ENCODE data around the gene VRK2. TPM values are rescaled to one million over a fixed set of nuclear protein-coding genes. Genes with fewer than 3 reads are reported as not detected.

Gene VRK2
- total RNA-seq, 1 donor, result 22.1 TPM

DNA sequence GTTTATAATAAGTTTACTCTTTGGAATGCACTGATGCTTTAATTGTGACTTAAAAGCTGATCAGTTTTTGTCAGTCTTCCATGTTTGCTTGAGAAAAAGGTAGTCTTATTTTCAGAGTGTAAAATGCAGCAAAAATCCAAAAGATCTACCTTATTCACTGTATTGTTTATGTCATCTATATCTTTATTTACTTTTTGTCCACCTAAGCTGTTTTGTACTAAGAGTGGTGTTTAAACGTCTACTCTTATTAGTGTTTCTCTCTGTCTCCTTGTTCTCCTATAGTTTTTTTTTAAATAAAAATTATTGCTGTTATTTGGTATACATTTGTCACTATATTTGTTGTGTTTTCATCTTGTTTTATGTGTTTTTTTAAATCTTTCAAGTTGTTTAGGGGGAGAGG is 50.4 kb downstream of the VRK2 start:
- H3K9me3 ChIP-seq (ENCODE audit: low read depth, low read length), result no peaks in the 10 kb centered on the region
- DNase-seq (ENCODE audit: insufficient read length, low spot score, missing footprints), result no peak
- no peak overlapping the region for H3K4me2 ChIP-seq (ENCODE audit: insufficient read depth, low read length)
- H3K27me3 ChIP-seq (ENCODE audit: insufficient read depth, low read length), result no peaks in the 10 kb centered on the region
- peaks cover 5% of the 10 kb centered on the region for H3K36me3 ChIP-seq (ENCODE audit: insufficient read depth, low read length)
- no peak overlapping the region for H2AFZ ChIP-seq (ENCODE audit: low read length)
- H3K27ac ChIP-seq (ENCODE audit: low read depth, low read length), result no peak overlapping the region
- no peak overlapping the region for H3K4me3 ChIP-seq (ENCODE audit: insufficient read depth, low read length)
- TF ChIP-seq, protein P1, sequence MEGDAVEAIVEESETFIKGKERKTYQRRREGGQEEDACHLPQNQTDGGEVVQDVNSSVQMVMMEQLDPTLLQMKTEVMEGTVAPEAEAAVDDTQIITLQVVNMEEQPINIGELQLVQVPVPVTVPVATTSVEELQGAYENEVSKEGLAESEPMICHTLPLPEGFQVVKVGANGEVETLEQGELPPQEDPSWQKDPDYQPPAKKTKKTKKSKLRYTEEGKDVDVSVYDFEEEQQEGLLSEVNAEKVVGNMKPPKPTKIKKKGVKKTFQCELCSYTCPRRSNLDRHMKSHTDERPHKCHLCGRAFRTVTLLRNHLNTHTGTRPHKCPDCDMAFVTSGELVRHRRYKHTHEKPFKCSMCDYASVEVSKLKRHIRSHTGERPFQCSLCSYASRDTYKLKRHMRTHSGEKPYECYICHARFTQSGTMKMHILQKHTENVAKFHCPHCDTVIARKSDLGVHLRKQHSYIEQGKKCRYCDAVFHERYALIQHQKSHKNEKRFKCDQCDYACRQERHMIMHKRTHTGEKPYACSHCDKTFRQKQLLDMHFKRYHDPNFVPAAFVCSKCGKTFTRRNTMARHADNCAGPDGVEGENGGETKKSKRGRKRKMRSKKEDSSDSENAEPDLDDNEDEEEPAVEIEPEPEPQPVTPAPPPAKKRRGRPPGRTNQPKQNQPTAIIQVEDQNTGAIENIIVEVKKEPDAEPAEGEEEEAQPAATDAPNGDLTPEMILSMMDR (IDR thresholded peaks at IDR 0.05; ENCODE audit: extremely low read depth, low read depth, low read length), result no peak
- peaks cover 3% of the 10 kb centered on the region for H3K4me1 ChIP-seq (ENCODE audit: insufficient read depth, low read length)
- H3K79me2 ChIP-seq (ENCODE audit: insufficient read depth, low read length), result peaks cover 6% of the 10 kb centered on the region
- H4K20me1 ChIP-seq (ENCODE audit: insufficient read depth, low read length), result no peaks in the 10 kb centered on the region

DNA sequence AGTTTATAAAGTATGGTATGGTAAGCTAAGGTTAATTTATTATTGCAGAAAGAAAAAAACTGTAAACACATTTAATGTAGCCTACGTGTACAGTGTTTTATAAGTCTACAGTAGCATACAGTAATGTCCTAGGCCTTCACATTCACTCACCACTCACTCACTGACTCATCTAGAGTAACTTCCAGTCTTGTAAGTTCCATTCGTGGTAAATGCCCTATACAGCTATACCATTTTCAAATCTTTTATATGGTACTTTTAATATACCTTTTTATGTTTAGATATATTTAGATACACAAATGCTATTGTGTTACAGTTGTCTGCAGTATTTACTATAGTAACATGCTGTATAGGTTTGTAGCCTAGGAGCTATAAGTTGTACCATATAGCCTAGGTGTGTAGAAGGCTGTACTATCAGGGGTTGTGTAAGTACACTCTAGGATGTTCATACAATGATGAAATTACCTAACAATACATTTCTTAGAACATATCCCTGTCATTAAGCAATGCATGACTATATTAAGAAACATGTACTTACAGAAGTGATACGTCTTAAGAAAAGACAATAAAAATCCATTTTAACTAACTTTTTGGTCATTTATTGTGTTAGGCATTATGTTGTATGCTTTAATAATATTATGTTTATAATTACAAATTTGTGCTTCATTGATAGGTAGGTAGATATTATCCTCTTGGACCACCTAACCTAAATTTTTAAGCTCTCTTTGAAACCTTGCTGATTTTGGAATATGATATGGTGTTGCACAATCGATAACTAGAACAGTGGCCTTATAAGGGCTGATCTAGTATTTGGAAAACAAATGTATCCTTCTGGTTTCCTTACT is 51.9 kb downstream of the VRK2 start:
- no peak overlapping the region for H3K27ac ChIP-seq (ENCODE audit: low read depth, low read length)
- H3K79me2 ChIP-seq (ENCODE audit: insufficient read depth, low read length), result peaks cover 6% of the 10 kb centered on the region
- TF ChIP-seq, protein P1 (IDR thresholded peaks at IDR 0.05; ENCODE audit: extremely low read depth, low read depth, low read length), result no peak
- DNase-seq (ENCODE audit: insufficient read length, low spot score, missing footprints), result no peak
- no peaks in the 10 kb centered on the region for H3K27me3 ChIP-seq (ENCODE audit: insufficient read depth, low read length)
- no peaks in the 10 kb centered on the region for H3K9me3 ChIP-seq (ENCODE audit: low read depth, low read length)
- no peak overlapping the region for H2AFZ ChIP-seq (ENCODE audit: low read length)
- H3K4me2 ChIP-seq (ENCODE audit: insufficient read depth, low read length), result no peak overlapping the region
- peaks cover 3% of the 10 kb centered on the region for H3K4me1 ChIP-seq (ENCODE audit: insufficient read depth, low read length)
- H4K20me1 ChIP-seq (ENCODE audit: insufficient read depth, low read length), result no peaks in the 10 kb centered on the region
- no peaks in the 10 kb centered on the region for H3K36me3 ChIP-seq (ENCODE audit: insufficient read depth, low read length)
- no peak overlapping the region for H3K4me3 ChIP-seq (ENCODE audit: insufficient read depth, low read length)

DNA sequence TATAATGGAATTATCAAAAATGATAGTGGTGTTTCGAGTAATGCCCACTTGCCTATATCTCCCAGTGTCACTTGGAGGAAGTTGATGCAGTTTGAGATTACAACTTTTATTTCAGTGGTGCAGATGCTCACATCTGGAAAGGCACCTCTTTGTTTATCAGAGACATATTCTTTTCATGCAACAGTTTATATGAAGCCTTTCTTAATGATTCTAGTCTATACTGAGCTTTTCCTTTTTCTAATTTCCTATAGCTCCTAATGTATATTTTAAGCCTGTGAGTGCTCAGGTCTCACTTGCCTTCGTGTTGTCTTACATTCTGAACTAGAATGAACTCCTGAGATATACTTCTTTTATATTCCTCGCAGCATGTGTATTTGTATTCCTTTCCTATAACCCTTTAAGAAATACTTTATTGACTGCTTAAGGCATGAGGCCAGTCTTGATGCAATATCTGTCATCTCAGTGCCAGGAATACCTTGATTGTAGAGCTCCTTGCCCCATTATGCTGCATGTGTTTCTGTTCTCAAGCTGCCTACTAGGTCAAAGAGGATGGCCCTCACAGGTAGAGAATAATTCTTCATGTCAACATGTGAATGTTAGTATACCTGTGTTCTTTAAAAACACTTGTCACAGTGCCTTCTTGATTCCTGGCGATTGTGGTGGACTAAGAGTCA is 52.6 kb downstream of the VRK2 start:
- Histone ChIP-seq H3K9me3 (ENCODE audit: low read depth, low read length) (no peaks in the 10 kb centered on the region), H3K4me2 (ENCODE audit: insufficient read depth, low read length) (no peak overlapping the region), H3K36me3 (ENCODE audit: insufficient read depth, low read length) (no peaks in the 10 kb centered on the region), H2AFZ (ENCODE audit: low read length) (no peak overlapping the region), H3K4me3 (ENCODE audit: insufficient read depth, low read length) (no peak overlapping the region), H4K20me1 (ENCODE audit: insufficient read depth, low read length) (no peaks in the 10 kb centered on the region), H3K79me2 (ENCODE audit: insufficient read depth, low read length) (peaks cover 6% of the 10 kb centered on the region), H3K27me3 (ENCODE audit: insufficient read depth, low read length) (no peaks in the 10 kb centered on the region), H3K4me1 (ENCODE audit: insufficient read depth, low read length) (peaks cover 3% of the 10 kb centered on the region), H3K27ac (ENCODE audit: low read depth, low read length) (no peak overlapping the region)
- no peak for DNase-seq (ENCODE audit: insufficient read length, low spot score, missing footprints)
- TF ChIP-seq, protein P1 (IDR thresholded peaks at IDR 0.05; ENCODE audit: extremely low read depth, low read depth, low read length), result no peak

DNA sequence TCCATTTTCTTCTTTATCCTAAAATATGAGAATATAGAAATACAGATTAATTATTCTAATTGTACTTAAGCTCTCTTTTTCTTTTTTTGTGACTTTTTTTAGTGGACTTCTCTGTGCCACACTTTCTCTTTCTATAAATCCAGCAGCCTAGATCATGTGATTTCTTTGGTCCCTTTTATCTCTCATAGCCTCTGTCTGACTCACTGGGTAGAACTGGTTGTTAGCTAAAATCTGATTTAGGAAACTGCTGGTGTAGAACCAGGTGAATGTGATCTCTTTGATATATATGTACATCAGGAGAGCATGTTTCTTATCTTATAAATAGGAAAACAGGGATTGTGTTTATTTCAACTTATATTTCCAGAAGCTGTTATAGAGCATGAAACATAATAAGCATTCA is 54.9 kb downstream of the VRK2 start:
- Histone ChIP-seq H2AFZ (ENCODE audit: low read length) (no peak overlapping the region), H3K9me3 (ENCODE audit: low read depth, low read length) (no peaks in the 10 kb centered on the region), H3K4me1 (ENCODE audit: insufficient read depth, low read length) (peaks cover 3% of the 10 kb centered on the region), H3K4me2 (ENCODE audit: insufficient read depth, low read length) (no peak overlapping the region), H3K27me3 (ENCODE audit: insufficient read depth, low read length) (no peaks in the 10 kb centered on the region), H3K79me2 (ENCODE audit: insufficient read depth, low read length) (peaks cover 6% of the 10 kb centered on the region), H3K27ac (ENCODE audit: low read depth, low read length) (no peak overlapping the region), H3K36me3 (ENCODE audit: insufficient read depth, low read length) (no peaks in the 10 kb centered on the region), H4K20me1 (ENCODE audit: insufficient read depth, low read length) (no peaks in the 10 kb centered on the region), H3K4me3 (ENCODE audit: insufficient read depth, low read length) (no peak overlapping the region)
- TF ChIP-seq, protein P1 (IDR thresholded peaks at IDR 0.05; ENCODE audit: extremely low read depth, low read depth, low read length), result no peak
- DNase-seq (ENCODE audit: insufficient read length, low spot score, missing footprints), result no peak

Data from osteoblast (primary cell).